Nephron (organoid): Measurements from ENCODE around the gene ADGRL3.
A peak's percentile ranks its signal among the peaks of the same experiment; 100 is the strongest.
"Not testable (repeated sequence)": the region's sequence is repeated elsewhere in the genome, so short reads cannot be mapped to it uniquely, and the experiment has no call there.

Experiments used
- H3K27ac Mint-ChIP-seq, 3 experiments: 2 replicates each; pipeline ENCODE4 v1.8.0; 2020; ENCODE audit warnings: mixed read lengths in 3 of 3, mild to moderate bottlenecking in 2 of 3, moderate library complexity in 1 of 3
- H3K27me3 Mint-ChIP-seq: 2 replicates; pipeline ENCODE4 v1.8.0; 2021; ENCODE audit warnings: low read depth, mild to moderate bottlenecking, moderate library complexity, mixed read lengths
- H3K36me3 Mint-ChIP-seq: 2 replicates; pipeline ENCODE4 v1.8.0; 2020; ENCODE audit warnings: low read depth, mixed read lengths
- H3K4me1 Mint-ChIP-seq: 2 replicates; pipeline ENCODE4 v1.8.0; 2020; ENCODE audit warnings: mixed read lengths
- H3K4me3 Mint-ChIP-seq, 3 experiments: 2 replicates each; pipeline ENCODE4 v1.8.0; 2020; ENCODE audit warnings: mild to moderate bottlenecking in 3 of 3, mixed read lengths in 3 of 3, moderate library complexity in 2 of 3
- H3K9me3 Mint-ChIP-seq: 2 replicates; pipeline ENCODE4 v1.8.0; 2020; ENCODE audit warnings: mixed read lengths
- TF ChIP-seq, protein P1 (sequence below), 3 experiments: fragments of 200-600 bp; sonication (generic); IDR thresholded peaks; one replicate each; pipeline ENCODE4 v1.5.0; 2021; ENCODE audit warnings: antibody characterized with exemption in 3 of 3; ENCODE audit not compliant: unreplicated experiment in 3 of 3

Gene ADGRL3

DNA sequence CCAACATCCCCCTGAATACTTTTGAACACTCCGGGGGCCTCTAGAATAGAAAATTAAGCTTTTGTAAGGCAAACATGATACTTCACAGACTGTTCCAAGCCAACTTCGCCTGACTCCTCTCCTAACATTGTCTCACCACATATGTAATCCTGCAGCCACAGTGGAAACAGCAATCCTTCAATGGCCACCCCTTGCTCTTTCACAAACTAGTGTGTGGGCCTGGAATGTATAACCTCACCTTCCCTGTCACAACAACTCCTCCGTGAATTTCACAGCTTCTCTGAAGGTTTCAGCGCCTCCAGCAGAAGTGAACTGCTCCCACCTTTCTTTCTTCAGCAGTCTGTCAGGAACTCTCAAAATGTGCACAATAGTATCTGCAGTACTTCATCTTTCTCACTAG is 185.1 kb downstream of the ADGRL3 start:
- Mint-ChIP-seq H3K4me3 (no peak overlapping the region), H3K4me1 (no peaks in the 10 kb centered on the region), H3K27me3 (no peaks in the 10 kb centered on the region), H3K36me3 (no peaks in the 10 kb centered on the region), H3K27ac (no peak overlapping the region), H3K9me3 (no peaks in the 10 kb centered on the region)
- TF ChIP-seq, protein P1, sequence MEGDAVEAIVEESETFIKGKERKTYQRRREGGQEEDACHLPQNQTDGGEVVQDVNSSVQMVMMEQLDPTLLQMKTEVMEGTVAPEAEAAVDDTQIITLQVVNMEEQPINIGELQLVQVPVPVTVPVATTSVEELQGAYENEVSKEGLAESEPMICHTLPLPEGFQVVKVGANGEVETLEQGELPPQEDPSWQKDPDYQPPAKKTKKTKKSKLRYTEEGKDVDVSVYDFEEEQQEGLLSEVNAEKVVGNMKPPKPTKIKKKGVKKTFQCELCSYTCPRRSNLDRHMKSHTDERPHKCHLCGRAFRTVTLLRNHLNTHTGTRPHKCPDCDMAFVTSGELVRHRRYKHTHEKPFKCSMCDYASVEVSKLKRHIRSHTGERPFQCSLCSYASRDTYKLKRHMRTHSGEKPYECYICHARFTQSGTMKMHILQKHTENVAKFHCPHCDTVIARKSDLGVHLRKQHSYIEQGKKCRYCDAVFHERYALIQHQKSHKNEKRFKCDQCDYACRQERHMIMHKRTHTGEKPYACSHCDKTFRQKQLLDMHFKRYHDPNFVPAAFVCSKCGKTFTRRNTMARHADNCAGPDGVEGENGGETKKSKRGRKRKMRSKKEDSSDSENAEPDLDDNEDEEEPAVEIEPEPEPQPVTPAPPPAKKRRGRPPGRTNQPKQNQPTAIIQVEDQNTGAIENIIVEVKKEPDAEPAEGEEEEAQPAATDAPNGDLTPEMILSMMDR (IDR thresholded peaks at IDR 0.05; ENCODE audit: unreplicated experiment in 3 of 3): no peak

DNA sequence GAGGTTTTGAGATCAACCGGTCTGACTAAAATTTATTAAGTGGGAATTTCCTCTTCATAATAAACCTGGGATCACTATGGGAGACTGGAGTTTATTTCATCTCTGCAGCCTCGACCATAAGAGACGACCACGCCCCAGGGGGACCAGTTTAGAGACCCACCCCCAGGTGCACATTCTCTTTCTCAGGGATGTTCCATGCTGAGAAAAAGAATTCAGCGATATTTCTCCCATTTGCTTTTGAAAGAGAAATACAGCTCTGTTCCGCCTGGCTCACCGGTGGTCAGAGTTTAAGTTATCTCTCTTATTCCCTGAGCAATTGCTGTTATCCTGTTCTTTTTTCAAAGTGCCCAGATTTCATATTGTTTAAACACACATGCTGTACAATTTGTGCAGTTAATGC is 187.2 kb downstream of the ADGRL3 start:
- H3K4me3 Mint-ChIP-seq, H3K9me3 Mint-ChIP-seq, H3K4me1 Mint-ChIP-seq, H3K27me3 Mint-ChIP-seq, H3K36me3 Mint-ChIP-seq, H3K27ac Mint-ChIP-seq: not testable (repeated sequence)

DNA sequence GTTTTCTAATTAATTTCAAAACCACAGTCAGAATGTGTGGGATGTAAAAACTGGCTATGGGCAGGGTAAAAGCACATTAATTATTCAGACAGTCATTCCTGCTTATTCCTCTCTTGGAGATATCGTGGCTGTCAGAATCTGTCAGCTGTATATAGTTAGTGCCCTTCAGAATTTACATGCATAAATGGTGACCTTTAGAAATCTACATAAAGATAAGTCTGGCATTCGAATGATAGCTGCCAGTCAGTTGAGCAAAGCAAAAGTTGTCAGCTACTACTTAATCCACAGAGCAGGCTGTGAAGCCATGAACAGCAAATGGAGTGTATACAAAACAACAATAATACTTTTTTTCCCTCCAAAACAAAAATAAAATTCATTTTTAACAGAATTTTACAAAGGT is 189.5 kb downstream of the ADGRL3 start:
- no peaks in the 10 kb centered on the region for H3K9me3 Mint-ChIP-seq
- no peak overlapping the region for H3K27ac Mint-ChIP-seq
- TF ChIP-seq, protein P1 (IDR thresholded peaks at IDR 0.05; ENCODE audit: unreplicated experiment in 3 of 3): no peak
- H3K4me3 Mint-ChIP-seq: no peak overlapping the region
- no peaks in the 10 kb centered on the region for H3K4me1 Mint-ChIP-seq
- H3K27me3 Mint-ChIP-seq: no peaks in the 10 kb centered on the region
- peaks cover 3% of the 10 kb centered on the region for H3K36me3 Mint-ChIP-seq

DNA sequence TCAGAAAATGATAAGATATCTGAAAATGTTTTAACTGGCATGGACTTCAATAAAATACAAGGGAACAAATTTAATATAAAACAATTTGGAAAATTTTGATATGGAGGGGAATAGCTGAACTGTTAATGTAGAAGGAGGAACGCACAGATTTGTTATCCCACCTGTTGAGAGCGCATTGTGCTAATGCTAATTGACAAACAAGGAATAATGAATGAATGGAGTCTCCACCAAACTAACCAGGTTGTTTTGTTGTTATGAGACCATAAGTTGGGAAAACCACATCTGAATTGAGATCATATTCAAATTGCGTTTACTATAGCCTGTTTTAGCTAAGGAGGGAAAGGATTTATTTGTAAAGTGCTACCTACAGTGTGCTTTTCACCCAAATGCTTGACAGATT is 195.6 kb downstream of the ADGRL3 start:
- peaks cover 3% of the 10 kb centered on the region for H3K36me3 Mint-ChIP-seq
- peaks cover 8% of the 10 kb centered on the region for H3K4me1 Mint-ChIP-seq
- TF ChIP-seq, protein P1 (IDR thresholded peaks at IDR 0.05; ENCODE audit: unreplicated experiment in 3 of 3): no peak
- H3K9me3 Mint-ChIP-seq: no peaks in the 10 kb centered on the region
- H3K27ac Mint-ChIP-seq: no peak overlapping the region
- no peak overlapping the region for H3K4me3 Mint-ChIP-seq
- H3K27me3 Mint-ChIP-seq: no peaks in the 10 kb centered on the region

DNA sequence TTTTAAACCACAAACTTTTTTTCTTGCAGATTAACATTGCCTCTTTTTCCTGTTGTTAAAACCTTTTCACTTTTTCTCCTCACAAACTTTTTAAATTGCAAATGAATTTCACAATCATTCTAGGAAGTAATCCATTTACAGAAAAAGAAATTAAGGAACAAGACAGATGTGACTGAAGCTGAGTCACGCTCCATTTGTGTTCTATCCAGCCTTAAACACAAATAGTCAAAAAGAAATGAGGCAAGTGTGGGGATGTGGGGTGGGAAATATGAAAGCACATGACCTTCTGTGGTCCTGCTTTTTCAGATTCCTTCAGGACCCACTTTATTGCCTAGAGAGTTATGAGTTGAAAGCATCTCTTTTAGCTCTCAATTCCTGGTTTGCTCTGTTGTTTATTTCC is 197.0 kb downstream of the ADGRL3 start:
- TF ChIP-seq, protein P1 (IDR thresholded peaks at IDR 0.05; ENCODE audit: unreplicated experiment in 3 of 3): no peak
- no peaks in the 10 kb centered on the region for H3K27me3 Mint-ChIP-seq

DNA sequence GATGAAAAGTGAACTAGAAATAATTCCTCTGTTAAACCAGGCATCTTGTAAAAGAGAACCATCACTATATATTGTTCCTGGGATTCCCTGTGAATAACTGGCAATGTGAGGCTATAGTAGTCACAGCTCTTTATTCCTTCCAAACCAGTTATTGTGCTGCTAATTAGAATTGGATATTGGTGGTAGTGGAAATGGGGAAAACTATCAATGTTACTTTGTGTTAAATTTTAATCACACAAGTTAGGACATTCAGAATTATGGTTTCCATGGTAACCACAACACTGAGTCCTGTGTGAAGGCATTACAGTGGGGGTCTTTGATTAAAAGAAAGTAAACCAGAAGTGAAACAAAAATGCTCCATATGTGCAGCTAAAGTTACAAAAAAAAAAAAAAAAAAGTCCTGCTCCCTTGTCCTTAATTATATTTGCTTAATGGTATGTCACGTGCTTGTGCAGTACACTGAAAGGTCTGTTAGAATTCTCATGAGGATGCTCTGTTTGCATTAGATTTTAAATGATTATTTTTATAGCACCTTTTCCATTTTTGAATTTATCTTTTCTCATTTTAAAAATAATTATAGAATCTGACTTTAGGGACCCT is 200.4 kb downstream of the ADGRL3 start:
- Mint-ChIP-seq H3K36me3 (no peaks in the 10 kb centered on the region), H3K27me3 (no peaks in the 10 kb centered on the region), H3K9me3 (no peaks in the 10 kb centered on the region), H3K4me1 (peaks cover 8% of the 10 kb centered on the region), H3K27ac (peak overlapping the region in 1 of 3 experiments; percentile 74), H3K4me3 (no peak overlapping the region)
- TF ChIP-seq, protein P1 (IDR thresholded peaks at IDR 0.05; ENCODE audit: unreplicated experiment in 3 of 3): no peak

More for the DNA sequence above, 197.0 kb downstream of the ADGRL3 start:
- H3K36me3 Mint-ChIP-seq: peaks cover 3% of the 10 kb centered on the region
- no peaks in the 10 kb centered on the region for H3K9me3 Mint-ChIP-seq
- H3K4me3 Mint-ChIP-seq: no peak overlapping the region
- peak overlapping the region in 2 of 3 experiments; percentile 39 to 85 for H3K27ac Mint-ChIP-seq
- peaks cover 8% of the 10 kb centered on the region for H3K4me1 Mint-ChIP-seq
